ENCODE measurements around the gene GID8. TPM values are rescaled to one million over a fixed set of nuclear protein-coding genes. Genes with fewer than 3 reads are reported as not detected.

GID8 gene
- total and polyA plus RNA-seq, 4 donors, result 11.0 to 35.4 (median 23.7) TPM

DNA sequence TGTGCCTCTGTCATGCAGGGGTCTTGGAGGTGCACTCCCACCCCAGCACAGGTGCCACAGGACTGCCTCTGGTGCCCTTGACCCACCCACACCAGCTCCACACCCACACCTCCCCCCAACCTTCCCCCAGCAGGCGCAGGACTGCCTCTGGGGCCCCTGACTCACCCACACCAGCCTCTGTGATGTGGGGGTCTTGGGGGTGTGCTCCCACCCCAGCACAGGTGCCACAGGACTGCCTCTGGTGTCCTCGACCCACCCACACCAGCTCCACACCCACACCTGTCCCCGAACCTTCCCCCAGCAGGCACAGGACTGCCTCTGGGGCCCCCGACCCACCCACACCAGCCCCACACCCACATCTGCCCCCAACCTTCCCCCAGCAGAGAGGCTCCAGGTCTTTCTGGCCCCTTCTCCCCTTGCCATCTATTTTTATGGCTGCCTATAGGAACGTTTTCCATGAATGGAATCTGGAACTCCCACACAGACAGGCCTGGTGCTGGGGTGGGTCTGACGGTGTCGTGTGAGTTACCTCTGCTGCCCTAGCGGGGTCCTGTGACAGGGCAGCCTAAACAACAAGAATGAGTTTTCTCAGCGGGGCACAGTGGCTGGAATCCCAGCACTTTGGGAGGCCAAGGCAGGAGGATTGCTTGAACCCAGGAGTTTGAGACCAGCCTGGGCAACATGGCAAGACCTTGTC, 38.0 kb downstream of the GID8 start:
- DNase-seq, result no peak
- Histone ChIP-seq H3K27ac (ENCODE audit: low read depth in 1 of 2, low read length in 1 of 2) (no peak overlapping the region), H3K9me3 (ENCODE audit: control insufficient read depth in 4 of 4, insufficient read depth in 3 of 4, low read length in 3 of 4) (peaks cover 0 to 2% (median 0%) of the 10 kb centered on the region in 4 donors), H3K4me1 (ENCODE audit: control insufficient read depth in 5 of 5, insufficient read depth in 5 of 5, low read length in 5 of 5) (no peaks in the 10 kb centered on the region), H3K4me3 (no peak overlapping the region), H3K36me3 (ENCODE audit: control insufficient read depth in 4 of 4, insufficient read depth in 4 of 4, low read length in 4 of 4) (no peaks in the 10 kb centered on the region), H3K9ac (ENCODE audit: insufficient read depth in 1 of 2, low read length in 2 of 2) (no peak overlapping the region), H3K27me3 (ENCODE audit: control insufficient read depth in 3 of 3, insufficient read depth in 3 of 3, low read length in 2 of 3) (peaks cover 0 to 66% (median 45%) of the 10 kb centered on the region in 3 donors)
- no peak for ATAC-seq (ENCODE audit: insufficient read depth, low FRiP score)
- 71 to 74% methylated on average over 8 to 9 of the region's 9 CpGs for whole genome bisulfite sequencing, 2 donors
- TF ChIP-seq, protein P1, sequence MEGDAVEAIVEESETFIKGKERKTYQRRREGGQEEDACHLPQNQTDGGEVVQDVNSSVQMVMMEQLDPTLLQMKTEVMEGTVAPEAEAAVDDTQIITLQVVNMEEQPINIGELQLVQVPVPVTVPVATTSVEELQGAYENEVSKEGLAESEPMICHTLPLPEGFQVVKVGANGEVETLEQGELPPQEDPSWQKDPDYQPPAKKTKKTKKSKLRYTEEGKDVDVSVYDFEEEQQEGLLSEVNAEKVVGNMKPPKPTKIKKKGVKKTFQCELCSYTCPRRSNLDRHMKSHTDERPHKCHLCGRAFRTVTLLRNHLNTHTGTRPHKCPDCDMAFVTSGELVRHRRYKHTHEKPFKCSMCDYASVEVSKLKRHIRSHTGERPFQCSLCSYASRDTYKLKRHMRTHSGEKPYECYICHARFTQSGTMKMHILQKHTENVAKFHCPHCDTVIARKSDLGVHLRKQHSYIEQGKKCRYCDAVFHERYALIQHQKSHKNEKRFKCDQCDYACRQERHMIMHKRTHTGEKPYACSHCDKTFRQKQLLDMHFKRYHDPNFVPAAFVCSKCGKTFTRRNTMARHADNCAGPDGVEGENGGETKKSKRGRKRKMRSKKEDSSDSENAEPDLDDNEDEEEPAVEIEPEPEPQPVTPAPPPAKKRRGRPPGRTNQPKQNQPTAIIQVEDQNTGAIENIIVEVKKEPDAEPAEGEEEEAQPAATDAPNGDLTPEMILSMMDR (IDR thresholded peaks at IDR 0.05; ENCODE audit: control extremely low read depth, extremely low read depth), result no peak

GRCh38 chr20:62976886-62977285, 38.9 kb downstream of the GID8 start:
- no peak overlapping the region for H3K9ac ChIP-seq (ENCODE audit: insufficient read depth in 1 of 2, low read length in 2 of 2)
- no peak overlapping the region for H3K4me3 ChIP-seq
- ATAC-seq (ENCODE audit: insufficient read depth, low FRiP score) (no peak), DNase-seq (no peak)
- peaks cover 0 to 2% (median 0%) of the 10 kb centered on the region in 4 donors for H3K9me3 ChIP-seq (ENCODE audit: control insufficient read depth in 4 of 4, insufficient read depth in 3 of 4, low read length in 3 of 4)
- H3K36me3 ChIP-seq (ENCODE audit: control insufficient read depth in 4 of 4, insufficient read depth in 4 of 4, low read length in 4 of 4), result no peaks in the 10 kb centered on the region
- peaks cover 0 to 66% (median 46%) of the 10 kb centered on the region in 3 donors for H3K27me3 ChIP-seq (ENCODE audit: control insufficient read depth in 3 of 3, insufficient read depth in 3 of 3, low read length in 2 of 3)
- no peak overlapping the region for H3K27ac ChIP-seq (ENCODE audit: low read depth in 1 of 2, low read length in 1 of 2)
- TF ChIP-seq, protein P1 (IDR thresholded peaks at IDR 0.05; ENCODE audit: control extremely low read depth, extremely low read depth), result no peak
- no peaks in the 10 kb centered on the region for H3K4me1 ChIP-seq (ENCODE audit: control insufficient read depth in 5 of 5, insufficient read depth in 5 of 5, low read length in 5 of 5)
- 76 to 82% methylated on average over 16 of the region's 16 CpGs for WGBS, 2 donors

DNA sequence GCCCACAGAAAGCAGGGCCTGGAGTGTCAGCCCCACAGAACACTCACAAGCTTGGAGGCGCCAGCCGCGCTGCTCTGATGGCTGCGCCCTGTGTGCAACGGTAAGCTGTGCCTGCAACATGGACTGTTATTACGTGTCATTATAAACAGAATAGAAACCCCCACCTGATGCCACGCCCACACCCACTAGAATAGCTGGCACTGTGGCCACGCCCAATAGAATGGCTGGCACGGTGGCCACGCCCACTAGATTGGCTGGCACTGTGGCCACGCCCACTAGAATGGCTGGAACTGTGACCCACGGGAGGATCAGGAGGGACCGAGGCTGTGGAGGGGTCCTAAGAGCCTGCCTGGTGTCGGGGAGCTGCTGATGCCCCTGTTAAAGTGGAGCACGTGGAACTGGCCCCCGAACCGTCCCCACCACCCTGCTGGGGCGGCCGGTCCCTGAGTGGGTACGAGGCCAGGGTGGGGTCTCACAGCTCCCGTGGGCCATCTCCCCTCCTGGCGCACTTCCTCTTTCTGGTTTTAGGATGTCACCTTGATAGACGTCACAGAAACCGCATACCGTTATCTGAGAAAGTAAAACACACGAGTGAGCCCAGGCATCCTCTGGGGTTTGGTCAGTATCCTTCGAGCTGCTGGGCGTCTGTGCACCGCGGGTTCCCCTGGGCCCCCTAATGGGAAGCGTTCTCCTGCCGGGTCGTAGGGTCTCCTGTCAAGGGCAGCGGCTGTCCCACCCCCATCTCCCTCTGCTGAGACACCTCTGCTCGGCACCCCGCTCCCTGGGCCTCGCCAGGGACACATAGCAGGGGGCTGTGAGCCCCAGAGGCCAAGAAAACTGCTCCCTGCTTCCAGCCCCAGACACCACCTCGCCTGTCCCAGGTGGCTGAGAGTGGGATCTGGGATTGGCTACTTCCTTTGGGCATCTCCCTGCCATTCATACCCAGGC, 39.9 kb downstream of the GID8 start:
- Histone ChIP-seq H3K27me3 (ENCODE audit: control insufficient read depth in 3 of 3, insufficient read depth in 3 of 3, low read length in 2 of 3) (peaks cover 0 to 61% (median 43%) of the 10 kb centered on the region in 3 donors), H3K9me3 (ENCODE audit: control insufficient read depth in 4 of 4, insufficient read depth in 3 of 4, low read length in 3 of 4) (peaks cover 0 to 2% (median 0%) of the 10 kb centered on the region in 4 donors), H3K4me1 (ENCODE audit: control insufficient read depth in 5 of 5, insufficient read depth in 5 of 5, low read length in 5 of 5) (no peaks in the 10 kb centered on the region), H3K4me3 (no peak overlapping the region), H3K9ac (ENCODE audit: insufficient read depth in 1 of 2, low read length in 2 of 2) (no peak overlapping the region), H3K36me3 (ENCODE audit: control insufficient read depth in 4 of 4, insufficient read depth in 4 of 4, low read length in 4 of 4) (no peaks in the 10 kb centered on the region), H3K27ac (ENCODE audit: low read depth in 1 of 2, low read length in 1 of 2) (no peak overlapping the region)
- 37 to 53% methylated on average over 38 of the region's 38 CpGs for WGBS, 2 donors
- ATAC-seq (ENCODE audit: insufficient read depth, low FRiP score), result no peak
- TF ChIP-seq, protein P1 (IDR thresholded peaks at IDR 0.05; ENCODE audit: control extremely low read depth, extremely low read depth), result no peak
- DNase-seq, result no peak

All from lung (tissue), 12 donors.